ENCODE results near the gene ALG9. TPM values are rescaled to one million over a fixed set of nuclear protein-coding genes. Genes with fewer than 3 reads are reported as not detected.
A peak's percentile ranks its signal among the peaks of the same experiment; 100 is the strongest.

Gene ALG9
- total RNA-seq, 1 experiment from 2014 or later, result 28.8 TPM

- POLR2A ChIA-PET, result interaction anchor here (0.7 to 5.0 kb wide), 4 partner anchors 30 to 96 kb away, joined by 3 to 41 read pairs (median 12); partner anchors contain the start of genes C11orf52, CRYAB and HSPB2
- peaks cover 37% of the 10 kb centered on the region for H3K36me3 Mint-ChIP-seq (ENCODE audit: insufficient read depth, unreplicated experiment)
- no TSS peak for BruUV-seq (replicated peaks)
- H3K4me1 Mint-ChIP-seq (ENCODE audit: insufficient read depth, unreplicated experiment), result peaks cover 6% of the 10 kb centered on the region
- H3K4me3 Mint-ChIP-seq (ENCODE audit: unreplicated experiment), result no peak overlapping the region
- no peak for TF ChIP-seq CTCF (IDR thresholded peaks at IDR 0.05; ENCODE audit: unreplicated experiment)
- intact Hi-C loops (cut with micrococcal nuclease), result no loop called here
- H3K9me3 Mint-ChIP-seq (ENCODE audit: unreplicated experiment), result no peaks in the 10 kb centered on the region
- no peak overlapping the region for H3K27ac Mint-ChIP-seq (ENCODE audit: low read depth, unreplicated experiment)
- H3K27me3 Mint-ChIP-seq (ENCODE audit: insufficient read depth, unreplicated experiment), result no peaks in the 10 kb centered on the region
- no peak for DNase-seq (ENCODE audit: unreplicated experiment)
- CTCF ChIA-PET, result interaction anchor here (1.0 to 5.1 kb wide), 5 partner anchors 20 to 99 kb away, joined by 3 to 22 read pairs (median 3); no protein-coding TSS in a partner anchor
These were observed 10.8 kb upstream of the ALG9 start for GRCh38 chr11:111882202-111882601.

GRCh38 chr11:111879637-111879960, 8.2 kb upstream of the ALG9 start:
- Mint-ChIP-seq H3K4me1 (ENCODE audit: insufficient read depth, unreplicated experiment) (peaks cover 6% of the 10 kb centered on the region), H3K27ac (ENCODE audit: low read depth, unreplicated experiment) (peak overlapping the region; percentile 97), H3K36me3 (ENCODE audit: insufficient read depth, unreplicated experiment) (peaks cover 36% of the 10 kb centered on the region), H3K9me3 (ENCODE audit: unreplicated experiment) (no peaks in the 10 kb centered on the region), H3K27me3 (ENCODE audit: insufficient read depth, unreplicated experiment) (no peaks in the 10 kb centered on the region), H3K4me3 (ENCODE audit: unreplicated experiment) (peak overlapping the region; percentile 95)
- ChIA-PET CTCF (interaction anchor here (0.8 to 5.1 kb wide), 5 partner anchors 9 to 102 kb away, joined by 3 to 22 read pairs (median 5); partner anchors contain the start of gene ALG9), POLR2A (interaction anchor here (0.7 to 5.0 kb wide), 14 partner anchors 9 to 146 kb away, joined by 3 to 41 read pairs (median 6); partner anchors contain the start of genes ALG9, C11orf52, CRYAB and DLAT)
- TSS peak; percentile 87 for BruUV-seq (replicated peaks)
- TF ChIP-seq CTCF (IDR thresholded peaks at IDR 0.05; ENCODE audit: unreplicated experiment), result no peak
- intact Hi-C loops (cut with micrococcal nuclease), result loop anchor here (1.0 to 10.0 kb wide), 9 partner anchors 39 to 285 kb away; partner anchors contain the start of genes C11orf52, DLAT, IL18 and NKAPD1
- no peak for DNase-seq (ENCODE audit: unreplicated experiment)

GRCh38 chr11:111878849-111879636, 7.7 kb upstream of the ALG9 start, which contains the start of the genes CFAP68 and FDXACB1:
CFAP68 (plus strand) TSS chr11:111879541; CDS start chr11:111879561, 20 bp downstream.
FDXACB1 (minus strand) TSS chr11:111879165; CDS start chr11:111879132, 33 bp downstream.
- intact Hi-C loops (cut with micrococcal nuclease), result loop anchor here (1.0 to 10.0 kb wide), 9 partner anchors 40 to 286 kb away; partner anchors contain the start of genes C11orf52, DLAT, IL18 and NKAPD1
- peak within 1 kb of the TSS; percentile 97 for H3K27ac Mint-ChIP-seq (ENCODE audit: low read depth, unreplicated experiment)
- TF ChIP-seq CTCF (IDR thresholded peaks at IDR 0.05; ENCODE audit: unreplicated experiment), result peak; percentile 94
- H3K9me3 Mint-ChIP-seq (ENCODE audit: unreplicated experiment), result no peaks in the 10 kb centered on the region
- peak within 1 kb of the TSS; percentile 95 for H3K4me3 Mint-ChIP-seq (ENCODE audit: unreplicated experiment)
- peaks cover 30% of the 10 kb centered on the region for H3K36me3 Mint-ChIP-seq (ENCODE audit: insufficient read depth, unreplicated experiment)
- peak; percentile 98 for DNase-seq (ENCODE audit: unreplicated experiment)
- no peaks in the 10 kb centered on the region for H3K27me3 Mint-ChIP-seq (ENCODE audit: insufficient read depth, unreplicated experiment)
- CTCF ChIA-PET, result interaction anchor here (0.6 to 5.1 kb wide), 19 partner anchors 10 to 198 kb away, joined by 3 to 43 read pairs (median 5); partner anchors contain the start of gene DIXDC1
- POLR2A ChIA-PET, result interaction anchor here (0.8 to 5.0 kb wide), 20 partner anchors 8 to 208 kb away, joined by 3 to 41 read pairs (median 8); partner anchors contain the start of genes ALG9, C11orf52, CRYAB and DIXDC1
- H3K4me1 Mint-ChIP-seq (ENCODE audit: insufficient read depth, unreplicated experiment), result peaks cover 6% of the 10 kb centered on the region
- no TSS peak for BruUV-seq (replicated peaks)
